SU-DHL-6 (cell line): ENCODE results near the gene LBHD1.
"Not testable (repeated sequence)": the region's sequence is repeated elsewhere in the genome, so short reads cannot be mapped to it uniquely, and the experiment has no call there.

Experiments used
- H2AFZ ChIP-seq: fragments of 200-600 bp; sonication (generic); 2 replicates; pipeline ENCODE4 v1.6.1; 2014; ENCODE audit warnings: low read depth, mild to moderate bottlenecking, moderate library complexity, mixed read lengths, antibody characterized with exemption, low read length; ENCODE audit not compliant: severe bottlenecking
- H3F3A ChIP-seq: fragments of 200-600 bp; shearing (Covaris generic); 2 replicates; pipeline ENCODE4 v1.6.0; 2016; ENCODE audit warnings: antibody characterized with exemption, mild to moderate bottlenecking; ENCODE audit not compliant: insufficient read depth
- H3K27ac ChIP-seq: fragments of 200-600 bp; sonication (generic); 2 replicates; pipeline ENCODE4 v1.5.1; 2016; ENCODE audit warnings: low read depth, mild to moderate bottlenecking, low read length, moderate library complexity, mixed read lengths
- H3K27me3 ChIP-seq: fragments of 200-600 bp; sonication (generic), shearing (Covaris generic); 2 replicates; pipeline ENCODE4 v1.6.0; 2014; ENCODE audit warnings: mild to moderate bottlenecking, low read length
- H3K36me3 ChIP-seq: fragments of 200-600 bp; sonication (generic); 2 replicates; pipeline ENCODE4 v1.6.1; 2014; ENCODE audit warnings: mild to moderate bottlenecking, low read length, mixed read lengths
- H3K4me2 ChIP-seq: fragments of 300-600, 200-600 bp; shearing (Covaris generic), sonication (generic); 2 replicates; pipeline ENCODE4 v1.6.0; 2014; ENCODE audit warnings: low read length, low read depth, mild to moderate bottlenecking; ENCODE audit not compliant: poor library complexity, severe bottlenecking
- H3K4me3 ChIP-seq: fragments of 200-600 bp; sonication (generic); 2 replicates; pipeline ENCODE4 v1.5.1; 2014; ENCODE audit warnings: antibody characterized with exemption, low read length, mild to moderate bottlenecking, mixed read lengths; ENCODE audit not compliant: insufficient read depth, poor library complexity, severe bottlenecking
- H3K79me2 ChIP-seq: fragments of 200-600 bp; sonication (generic); 2 replicates; pipeline ENCODE4 v1.6.1; 2014; ENCODE audit warnings: mild to moderate bottlenecking, low read length, moderate library complexity; ENCODE audit not compliant: insufficient read depth
- H3K9ac ChIP-seq: fragments of 200-600 bp; sonication (generic); 2 replicates; pipeline ENCODE4 v1.7.0; 2014; ENCODE audit warnings: mild to moderate bottlenecking, low read length
- H3K9me2 ChIP-seq: fragments of 200-600 bp; sonication (generic); replicated peaks from 2 replicates; pipeline ENCODE4 v1.6.1; 2014; ENCODE audit warnings: low read length; ENCODE audit not compliant: insufficient read depth
- H3K9me3 ChIP-seq: fragments of 200-600 bp; sonication (generic); 2 replicates; pipeline ENCODE4 v1.6.1; 2014; ENCODE audit warnings: low read length, mixed read lengths; ENCODE audit not compliant: insufficient read depth
- H4K20me1 ChIP-seq: fragments of 200-600 bp; sonication (generic); 2 replicates; pipeline ENCODE4 v1.6.1; 2014; ENCODE audit warnings: low read depth, mild to moderate bottlenecking, antibody characterized with exemption, low read length, moderate library complexity, mixed read lengths
- EZH2phosphoT487 ChIP-seq: fragments of 200-600 bp; sonication (generic), shearing (Covaris generic); conservative IDR thresholded peaks from 2 replicates; pipeline ENCODE4 v1.6.1; 2018; ENCODE audit warnings: mild to moderate bottlenecking, antibody characterized with exemption, low read length, moderate library complexity, mixed read lengths
- TF ChIP-seq, protein P1 (sequence below): fragments of 200-600 bp; sonication (generic); IDR thresholded peaks from one replicate; pipeline ENCODE4 v1.5.1; 2017; ENCODE audit warnings: antibody characterized with exemption, mild to moderate bottlenecking, low read length, moderate library complexity; ENCODE audit not compliant: insufficient read depth, poor library complexity, severe bottlenecking

LBHD1 gene

DNA sequence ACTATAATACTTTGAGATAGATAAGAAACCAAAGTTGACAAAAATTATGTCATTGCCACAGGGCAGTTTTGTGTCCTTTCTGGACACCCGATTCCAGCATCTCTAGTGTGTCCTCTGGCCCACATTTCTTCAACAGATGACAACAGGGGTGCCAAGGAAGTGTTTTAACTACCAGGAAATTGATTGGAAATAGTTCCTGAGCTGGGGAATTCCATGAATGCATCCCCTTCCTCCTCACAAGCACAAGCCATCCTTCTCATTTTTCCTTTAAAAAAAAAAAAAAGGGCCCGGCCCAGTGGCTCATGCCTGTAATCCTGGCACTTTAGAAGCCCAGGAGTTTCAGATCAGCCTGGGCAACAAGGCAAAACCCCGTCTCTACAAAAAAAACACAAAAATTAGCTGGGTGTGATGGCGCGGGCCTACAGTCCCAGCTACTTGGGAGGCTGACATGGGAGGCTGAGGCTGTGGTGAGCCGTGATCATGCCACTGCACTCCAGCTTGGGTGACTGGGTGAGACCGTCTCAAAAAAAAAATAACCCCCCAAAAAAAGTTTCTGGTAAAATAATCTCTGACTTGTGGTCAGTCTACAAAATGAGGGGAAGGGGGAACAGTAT is 49.5 kb downstream of the LBHD1 start:
- Histone ChIP-seq H3K9me2 (no peaks in the 10 kb centered on the region), H3K36me3 (no peaks in the 10 kb centered on the region), H4K20me1 (no peaks in the 10 kb centered on the region), H2AFZ (peak overlapping the region; percentile 15), H3F3A (peaks cover 29% of the 10 kb centered on the region), H3K9ac (peak overlapping the region; percentile 96), H3K4me3 (no peak overlapping the region), H3K4me2 (peak overlapping the region; percentile 97), H3K79me2 (peaks cover 18% of the 10 kb centered on the region), H3K9me3 (no peaks in the 10 kb centered on the region), H3K27ac (peak overlapping the region; percentile 89), H3K27me3 (no peaks in the 10 kb centered on the region)
- TF ChIP-seq, protein P1, sequence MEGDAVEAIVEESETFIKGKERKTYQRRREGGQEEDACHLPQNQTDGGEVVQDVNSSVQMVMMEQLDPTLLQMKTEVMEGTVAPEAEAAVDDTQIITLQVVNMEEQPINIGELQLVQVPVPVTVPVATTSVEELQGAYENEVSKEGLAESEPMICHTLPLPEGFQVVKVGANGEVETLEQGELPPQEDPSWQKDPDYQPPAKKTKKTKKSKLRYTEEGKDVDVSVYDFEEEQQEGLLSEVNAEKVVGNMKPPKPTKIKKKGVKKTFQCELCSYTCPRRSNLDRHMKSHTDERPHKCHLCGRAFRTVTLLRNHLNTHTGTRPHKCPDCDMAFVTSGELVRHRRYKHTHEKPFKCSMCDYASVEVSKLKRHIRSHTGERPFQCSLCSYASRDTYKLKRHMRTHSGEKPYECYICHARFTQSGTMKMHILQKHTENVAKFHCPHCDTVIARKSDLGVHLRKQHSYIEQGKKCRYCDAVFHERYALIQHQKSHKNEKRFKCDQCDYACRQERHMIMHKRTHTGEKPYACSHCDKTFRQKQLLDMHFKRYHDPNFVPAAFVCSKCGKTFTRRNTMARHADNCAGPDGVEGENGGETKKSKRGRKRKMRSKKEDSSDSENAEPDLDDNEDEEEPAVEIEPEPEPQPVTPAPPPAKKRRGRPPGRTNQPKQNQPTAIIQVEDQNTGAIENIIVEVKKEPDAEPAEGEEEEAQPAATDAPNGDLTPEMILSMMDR, result no peak
- no peak for TF ChIP-seq EZH2phosphoT487

DNA sequence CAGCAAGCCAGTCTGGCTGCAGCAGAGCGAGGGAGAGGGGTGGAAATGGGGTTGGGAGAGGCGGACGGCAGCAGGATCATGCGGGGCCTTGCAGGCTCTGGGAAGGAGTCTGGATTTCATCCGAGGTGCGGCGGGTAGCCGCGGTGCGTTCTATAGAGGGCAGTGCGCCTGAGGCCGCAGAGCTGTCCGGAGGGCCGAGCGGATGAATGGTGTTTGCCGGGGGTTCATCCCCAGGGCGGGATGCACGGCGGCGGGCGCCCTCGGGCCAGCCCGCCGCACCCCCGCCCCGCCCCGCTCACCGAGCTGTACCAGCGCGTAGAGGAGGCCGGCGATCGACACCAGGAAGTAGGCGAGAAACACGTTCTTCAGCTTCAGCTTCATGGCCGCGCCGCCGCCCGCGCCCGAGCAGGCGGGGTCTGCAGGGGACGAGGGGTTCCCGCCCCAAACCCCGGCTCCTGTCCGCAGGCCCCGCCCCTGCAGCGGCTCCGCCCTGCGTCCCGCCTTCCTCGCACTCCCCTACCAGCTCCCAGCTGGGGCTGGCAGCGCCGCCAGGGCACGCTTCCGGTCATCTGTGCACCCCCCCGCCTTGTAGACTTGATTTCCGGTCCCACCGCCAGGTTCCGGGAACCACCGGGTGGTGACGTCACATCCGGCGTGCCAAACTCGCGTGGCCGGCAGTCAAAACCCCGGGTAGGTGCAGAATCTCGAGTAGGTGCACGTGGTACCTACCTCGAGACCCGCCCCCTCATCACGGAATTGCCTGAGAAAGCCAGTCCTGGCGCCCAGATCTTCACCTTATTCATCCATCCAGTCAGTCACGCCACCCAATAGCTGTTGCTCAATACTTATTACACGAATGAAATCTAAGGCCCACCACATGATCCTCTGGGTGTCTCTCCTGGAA is 50.2 kb downstream of the LBHD1 start, which contains the start of gene B3GAT3:
TSS of gene B3GAT3 (minus strand) at position 420 of the 904 bp plus-strand sequence. CDS start at position 381, 39 bp downstream.
- Histone ChIP-seq H3K36me3 (no peaks in the 10 kb centered on the region), H2AFZ (peak within 1 kb of the TSS; percentile 62), H3K4me3 (peak within 1 kb of the TSS; percentile 97), H3K9me2 (no peaks in the 10 kb centered on the region), H3K27me3 (no peaks in the 10 kb centered on the region), H3K9ac (peak within 1 kb of the TSS; percentile 96), H3F3A (peaks cover 29% of the 10 kb centered on the region), H4K20me1 (no peaks in the 10 kb centered on the region), H3K79me2 (peaks cover 18% of the 10 kb centered on the region), H3K27ac (peak within 1 kb of the TSS; percentile 89), H3K9me3 (no peaks in the 10 kb centered on the region), H3K4me2 (peak within 1 kb of the TSS; percentile 97)
- TF ChIP-seq, protein P1, result no peak
- TF ChIP-seq EZH2phosphoT487, result no peak

DNA sequence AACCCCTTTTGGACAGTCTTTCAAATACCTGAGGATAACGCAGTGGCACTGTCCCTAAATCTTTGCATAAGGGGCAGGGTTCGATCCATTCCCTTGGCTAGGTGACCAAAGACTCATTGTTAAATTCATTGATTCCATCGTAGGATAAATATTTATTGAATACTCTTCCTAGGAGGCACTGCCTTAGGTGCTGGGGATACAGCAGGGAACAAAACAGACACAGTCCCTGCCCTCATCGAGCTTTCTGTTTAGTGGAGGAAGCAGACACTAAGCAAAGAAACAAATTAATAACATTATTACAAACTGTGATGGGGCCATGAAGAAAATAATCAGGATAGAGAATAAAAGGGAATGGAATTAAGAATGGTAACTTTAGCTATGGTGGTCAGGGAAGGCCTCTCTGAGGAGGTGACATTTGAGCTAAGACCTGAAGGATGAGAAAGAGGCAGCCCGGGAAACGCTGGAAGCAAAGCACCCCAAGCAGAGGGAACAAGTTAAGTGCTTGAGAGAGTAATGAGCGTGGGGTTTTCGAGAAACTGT is 51.0 kb downstream of the LBHD1 start:
- Histone ChIP-seq H3K36me3 (no peaks in the 10 kb centered on the region), H3K79me2 (peaks cover 18% of the 10 kb centered on the region), H3K27ac (peak overlapping the region; percentile 89), H4K20me1 (no peaks in the 10 kb centered on the region), H3K4me2 (peak overlapping the region; percentile 97), H2AFZ (peak overlapping the region; percentile 62), H3F3A (peaks cover 29% of the 10 kb centered on the region), H3K9me3 (no peaks in the 10 kb centered on the region), H3K27me3 (no peaks in the 10 kb centered on the region), H3K9ac (peak overlapping the region; percentile 96), H3K9me2 (no peaks in the 10 kb centered on the region), H3K4me3 (peak overlapping the region; percentile 97)
- no peak for TF ChIP-seq EZH2phosphoT487
- TF ChIP-seq, protein P1, result no peak

DNA sequence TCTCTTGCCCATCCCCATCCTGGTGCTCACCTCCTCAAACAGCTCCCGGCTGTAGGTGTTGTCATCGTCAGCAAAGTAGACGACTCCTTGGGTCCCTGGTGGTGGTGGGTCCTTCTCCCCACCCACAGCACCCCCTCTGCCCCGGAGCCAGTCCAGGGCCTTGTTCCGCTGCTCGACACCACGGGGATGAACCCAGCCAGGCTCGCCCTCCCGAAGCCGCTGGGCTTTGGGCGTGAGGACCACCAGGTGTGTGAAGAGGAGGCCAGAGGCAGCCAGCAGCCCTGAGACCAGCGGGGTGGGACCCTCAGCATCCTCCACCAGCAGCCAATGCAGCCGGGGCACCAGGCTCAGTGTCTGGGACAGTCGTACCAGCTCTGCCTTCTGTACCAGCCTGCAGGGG is 55.1 kb downstream of the LBHD1 start:
- H2AFZ ChIP-seq, H3K4me2 ChIP-seq, H3K4me3 ChIP-seq, H3K9ac ChIP-seq, H3K36me3 ChIP-seq, H3K9me2 ChIP-seq, H4K20me1 ChIP-seq, H3K27ac ChIP-seq, H3K27me3 ChIP-seq, H3K9me3 ChIP-seq: not testable (repeated sequence)
- Histone ChIP-seq H3F3A (peaks cover 18% of the 10 kb centered on the region), H3K79me2 (peaks cover 18% of the 10 kb centered on the region)
